SK-N-SH treated with all-trans-retinoic acid at 6 μM for 48 hours (cell line): ENCODE results near the gene TANC2.
"Not testable (repeated sequence)": the region's sequence is repeated elsewhere in the genome, so short reads cannot be mapped to it uniquely, and the experiment has no call there.

Experiments used
- ATAC-seq: fragments of 200-7000 bp; cut with Tn5 transposase; 3 replicates; pipeline ENCODE4 v1.9.1; 2020; ENCODE audit warnings: mild to moderate bottlenecking, moderate library complexity
- ARNTL ChIP-seq: fragments of 450-650 bp; formaldehyde crosslinking; IDR thresholded peaks from 2 replicates; pipeline ENCODE4 v1.5.0; 2020; ENCODE audit warnings: low read depth, mild to moderate bottlenecking, moderate library complexity, borderline replicate concordance
- BACH2 ChIP-seq: fragments of 250-450 bp; sonication (Bioruptor Pico); IDR thresholded peaks from 2 replicates; pipeline ENCODE4 v1.9.0; 2021; ENCODE audit warnings: mild to moderate bottlenecking, borderline replicate concordance
- CSDC2 ChIP-seq: fragments of 250-450 bp; sonication (Bioruptor Pico); IDR thresholded peaks from 2 replicates; pipeline ENCODE4 v1.5.0; 2020; ENCODE audit warnings: mild to moderate bottlenecking, moderate library complexity
- ESRRG ChIP-seq: fragments of 250-450 bp; sonication (Bioruptor Pico); IDR thresholded peaks from 2 replicates; pipeline ENCODE4 v1.6.1; 2021; ENCODE audit warnings: mild to moderate bottlenecking
- GLIS3 ChIP-seq: fragments of 250-450 bp; sonication (Bioruptor Pico); IDR thresholded peaks from 2 replicates; pipeline ENCODE4 v1.5.0; 2020; ENCODE audit warnings: mild to moderate bottlenecking, moderate library complexity
- ISL1 ChIP-seq: fragments of 250-450 bp; sonication (Bioruptor Pico); IDR thresholded peaks from 2 replicates; pipeline ENCODE4 v2.1.2; 2022; ENCODE audit warnings: mild to moderate bottlenecking, moderate library complexity
- OSR1 ChIP-seq: fragments of 250-450 bp; sonication (Bioruptor Pico); IDR thresholded peaks from 2 replicates; pipeline ENCODE4 v1.8.0; 2022; ENCODE audit warnings: moderate library complexity, mild to moderate bottlenecking, inconsistent platforms
- PPARA ChIP-seq: fragments of 250-450 bp; sonication (Bioruptor Pico); IDR thresholded peaks from 2 replicates; pipeline ENCODE4 v1.5.0; 2020; ENCODE audit warnings: mild to moderate bottlenecking, borderline replicate concordance
- RARB ChIP-seq: fragments of 250-450 bp; sonication (Bioruptor Pico); IDR thresholded peaks from 2 replicates; pipeline ENCODE4 v1.8.0; 2021; ENCODE audit warnings: mild to moderate bottlenecking, moderate library complexity
- SNAI2 ChIP-seq: fragments of 250-450 bp; sonication (Bioruptor Pico); IDR thresholded peaks from 2 replicates; pipeline ENCODE4 v1.5.0; 2020; ENCODE audit warnings: mild to moderate bottlenecking, moderate library complexity
- TCF4 ChIP-seq: fragments of 250-450 bp; sonication (Bioruptor Pico); IDR thresholded peaks from 2 replicates; pipeline ENCODE4 v1.8.0; 2021; ENCODE audit warnings: mild to moderate bottlenecking, moderate library complexity, borderline replicate concordance
- ZC3H10 ChIP-seq: fragments of 250-450 bp; sonication (Bioruptor Pico); IDR thresholded peaks from 2 replicates; pipeline ENCODE4 v1.5.1; 2021; ENCODE audit warnings: mild to moderate bottlenecking, moderate library complexity
- ZFP3 ChIP-seq: fragments of 250-450 bp; sonication (Bioruptor Pico); IDR thresholded peaks from 2 replicates; pipeline ENCODE4 v1.5.0; 2020; ENCODE audit warnings: mild to moderate bottlenecking, moderate library complexity
- ZFP30 ChIP-seq: fragments of 450-650 bp; formaldehyde crosslinking; IDR thresholded peaks from 2 replicates; pipeline ENCODE4 v1.5.0; 2022; ENCODE audit warnings: mild to moderate bottlenecking, moderate library complexity
- ZNF565 ChIP-seq: fragments of 450-650 bp; formaldehyde crosslinking; conservative IDR thresholded peaks from 2 replicates; pipeline ENCODE4 v1.5.0; 2020; ENCODE audit warnings: low read depth, mild to moderate bottlenecking, moderate library complexity
- ZNF70 ChIP-seq: fragments of 450-650 bp; formaldehyde crosslinking; IDR thresholded peaks from 2 replicates; pipeline ENCODE4 v1.5.0; 2020; ENCODE audit warnings: mild to moderate bottlenecking, moderate library complexity
- TF ChIP-seq, protein P1 (sequence below): fragments of 250-450 bp; sonication (Bioruptor Pico); IDR thresholded peaks from 2 replicates; pipeline ENCODE4 v1.8.0; 2021; ENCODE audit warnings: low read depth, mild to moderate bottlenecking, moderate library complexity, borderline replicate concordance
- TF ChIP-seq, protein P2 (sequence below): fragments of 250-450 bp; sonication (Bioruptor Pico); IDR thresholded peaks from 2 replicates; pipeline ENCODE4 v1.5.0; 2020; ENCODE audit warnings: mild to moderate bottlenecking, moderate library complexity
- TF ChIP-seq, protein P3 (sequence below): fragments of 250-450 bp; sonication (Bioruptor Pico); IDR thresholded peaks from 2 replicates; pipeline ENCODE4 v1.8.0; 2020; ENCODE audit warnings: mild to moderate bottlenecking, moderate library complexity, borderline replicate concordance

Gene TANC2

DNA sequence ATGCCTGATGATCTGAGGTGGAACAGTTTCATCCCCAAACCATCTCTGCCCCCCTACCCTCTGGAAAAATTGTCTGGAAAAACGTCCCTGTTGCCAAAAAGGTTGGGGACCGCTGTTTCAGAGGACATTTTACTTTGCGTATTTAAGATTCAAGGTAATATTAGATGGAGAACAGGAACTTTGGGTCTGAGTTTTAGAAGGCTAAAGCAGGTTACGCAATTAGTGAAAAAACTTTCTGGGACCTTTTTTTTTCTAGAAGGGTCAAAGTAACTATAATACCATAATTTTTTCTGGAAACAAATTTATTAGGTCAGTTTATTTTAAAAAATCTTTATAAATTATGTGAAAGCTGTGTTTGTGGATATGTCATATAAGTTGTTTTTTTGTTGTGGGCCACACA lies 5.8 kb downstream of the TANC2 start:
- TF ChIP-seq ARNTL (CRISPR knock-in tag) = no peak
- no peak for TF ChIP-seq ZNF70
- TF ChIP-seq, protein P1, sequence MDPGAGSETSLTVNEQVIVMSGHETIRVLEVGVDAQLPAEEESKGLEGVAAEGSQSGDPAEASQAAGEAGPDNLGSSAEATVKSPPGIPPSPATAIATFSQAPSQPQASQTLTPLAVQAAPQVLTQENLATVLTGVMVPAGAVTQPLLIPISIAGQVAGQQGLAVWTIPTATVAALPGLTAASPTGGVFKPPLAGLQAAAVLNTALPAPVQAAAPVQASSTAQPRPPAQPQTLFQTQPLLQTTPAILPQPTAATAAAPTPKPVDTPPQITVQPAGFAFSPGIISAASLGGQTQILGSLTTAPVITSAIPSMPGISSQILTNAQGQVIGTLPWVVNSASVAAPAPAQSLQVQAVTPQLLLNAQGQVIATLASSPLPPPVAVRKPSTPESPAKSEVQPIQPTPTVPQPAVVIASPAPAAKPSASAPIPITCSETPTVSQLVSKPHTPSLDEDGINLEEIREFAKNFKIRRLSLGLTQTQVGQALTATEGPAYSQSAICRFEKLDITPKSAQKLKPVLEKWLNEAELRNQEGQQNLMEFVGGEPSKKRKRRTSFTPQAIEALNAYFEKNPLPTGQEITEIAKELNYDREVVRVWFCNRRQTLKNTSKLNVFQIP = no peak
- no peak for TF ChIP-seq TCF4 (CRISPR knock-in tag)
- no peak for TF ChIP-seq ZC3H10
- ATAC-seq = no peak

DNA sequence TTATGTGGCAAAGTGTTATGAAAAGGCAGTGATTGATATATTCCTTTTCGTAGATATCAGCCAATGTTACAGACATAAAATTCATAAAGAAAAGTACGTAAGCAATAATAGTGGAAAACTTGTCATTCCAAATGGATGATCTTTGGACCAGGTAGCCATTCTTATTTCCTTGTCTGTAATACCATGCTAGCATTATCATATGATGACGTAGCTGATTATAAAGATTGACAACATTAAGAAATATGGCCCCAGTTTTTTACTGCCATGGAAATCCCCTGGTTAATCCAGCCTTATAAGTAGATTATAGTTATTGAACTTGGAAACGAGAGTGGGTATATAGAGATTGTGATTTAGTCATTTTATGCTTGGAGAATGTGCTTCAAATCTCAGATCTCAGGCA lies 8.8 kb downstream of the TANC2 start:
- ATAC-seq = no peak

DNA sequence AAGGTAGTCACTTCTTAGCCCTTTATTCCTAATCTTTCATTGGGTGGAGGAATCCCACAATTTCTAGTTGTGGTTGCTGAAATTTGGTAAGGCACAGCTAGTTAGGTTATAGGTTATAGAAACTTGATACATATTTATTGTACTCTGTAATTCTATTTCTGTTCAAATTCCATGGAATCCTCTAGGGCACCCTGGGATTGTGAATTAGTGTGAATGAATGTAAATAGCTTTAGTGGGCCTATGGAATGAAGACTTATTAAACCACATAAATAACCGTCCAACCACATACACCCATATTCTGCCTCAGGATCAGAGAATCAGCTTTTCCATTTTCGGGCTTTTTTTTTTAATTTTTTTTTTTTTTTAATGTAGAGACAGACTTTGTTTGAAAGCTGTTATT lies 9.2 kb downstream of the TANC2 start:
- no peak for ATAC-seq
- TF ChIP-seq ZNF70 (no peak), ZNF565 (CRISPR knock-in tag) (no peak), BACH2 (no peak), GLIS3 (CRISPR knock-in tag) (no peak), TCF4 (CRISPR knock-in tag) (no peak), ZFP3 (CRISPR knock-in tag) (no peak), SNAI2 (CRISPR knock-in tag) (no peak)
- TF ChIP-seq, protein P2, sequence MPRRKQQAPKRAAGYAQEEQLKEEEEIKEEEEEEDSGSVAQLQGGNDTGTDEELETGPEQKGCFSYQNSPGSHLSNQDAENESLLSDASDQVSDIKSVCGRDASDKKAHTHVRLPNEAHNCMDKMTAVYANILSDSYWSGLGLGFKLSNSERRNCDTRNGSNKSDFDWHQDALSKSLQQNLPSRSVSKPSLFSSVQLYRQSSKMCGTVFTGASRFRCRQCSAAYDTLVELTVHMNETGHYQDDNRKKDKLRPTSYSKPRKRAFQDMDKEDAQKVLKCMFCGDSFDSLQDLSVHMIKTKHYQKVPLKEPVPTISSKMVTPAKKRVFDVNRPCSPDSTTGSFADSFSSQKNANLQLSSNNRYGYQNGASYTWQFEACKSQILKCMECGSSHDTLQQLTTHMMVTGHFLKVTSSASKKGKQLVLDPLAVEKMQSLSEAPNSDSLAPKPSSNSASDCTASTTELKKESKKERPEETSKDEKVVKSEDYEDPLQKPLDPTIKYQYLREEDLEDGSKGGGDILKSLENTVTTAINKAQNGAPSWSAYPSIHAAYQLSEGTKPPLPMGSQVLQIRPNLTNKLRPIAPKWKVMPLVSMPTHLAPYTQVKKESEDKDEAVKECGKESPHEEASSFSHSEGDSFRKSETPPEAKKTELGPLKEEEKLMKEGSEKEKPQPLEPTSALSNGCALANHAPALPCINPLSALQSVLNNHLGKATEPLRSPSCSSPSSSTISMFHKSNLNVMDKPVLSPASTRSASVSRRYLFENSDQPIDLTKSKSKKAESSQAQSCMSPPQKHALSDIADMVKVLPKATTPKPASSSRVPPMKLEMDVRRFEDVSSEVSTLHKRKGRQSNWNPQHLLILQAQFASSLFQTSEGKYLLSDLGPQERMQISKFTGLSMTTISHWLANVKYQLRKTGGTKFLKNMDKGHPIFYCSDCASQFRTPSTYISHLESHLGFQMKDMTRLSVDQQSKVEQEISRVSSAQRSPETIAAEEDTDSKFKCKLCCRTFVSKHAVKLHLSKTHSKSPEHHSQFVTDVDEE (CRISPR knock-in tag) = no peak
- TF ChIP-seq, protein P3, sequence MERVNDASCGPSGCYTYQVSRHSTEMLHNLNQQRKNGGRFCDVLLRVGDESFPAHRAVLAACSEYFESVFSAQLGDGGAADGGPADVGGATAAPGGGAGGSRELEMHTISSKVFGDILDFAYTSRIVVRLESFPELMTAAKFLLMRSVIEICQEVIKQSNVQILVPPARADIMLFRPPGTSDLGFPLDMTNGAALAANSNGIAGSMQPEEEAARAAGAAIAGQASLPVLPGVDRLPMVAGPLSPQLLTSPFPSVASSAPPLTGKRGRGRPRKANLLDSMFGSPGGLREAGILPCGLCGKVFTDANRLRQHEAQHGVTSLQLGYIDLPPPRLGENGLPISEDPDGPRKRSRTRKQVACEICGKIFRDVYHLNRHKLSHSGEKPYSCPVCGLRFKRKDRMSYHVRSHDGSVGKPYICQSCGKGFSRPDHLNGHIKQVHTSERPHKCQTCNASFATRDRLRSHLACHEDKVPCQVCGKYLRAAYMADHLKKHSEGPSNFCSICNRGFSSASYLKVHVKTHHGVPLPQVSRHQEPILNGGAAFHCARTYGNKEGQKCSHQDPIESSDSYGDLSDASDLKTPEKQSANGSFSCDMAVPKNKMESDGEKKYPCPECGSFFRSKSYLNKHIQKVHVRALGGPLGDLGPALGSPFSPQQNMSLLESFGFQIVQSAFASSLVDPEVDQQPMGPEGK (CRISPR knock-in tag) = no peak

More for the DNA sequence above, 8.8 kb downstream of the TANC2 start:
- TF ChIP-seq RARB (CRISPR knock-in tag) = no peak
- no peak for TF ChIP-seq ZFP3 (CRISPR knock-in tag)
- no peak for TF ChIP-seq ESRRG (CRISPR knock-in tag)
- TF ChIP-seq OSR1 (CRISPR knock-in tag) = no peak
- TF ChIP-seq, protein P2 (CRISPR knock-in tag) = no peak
- TF ChIP-seq ISL1 = no peak
- no peak for TF ChIP-seq ZC3H10
- TF ChIP-seq ZFP30 (CRISPR knock-in tag) = no peak
- TF ChIP-seq ZNF70 = no peak

DNA sequence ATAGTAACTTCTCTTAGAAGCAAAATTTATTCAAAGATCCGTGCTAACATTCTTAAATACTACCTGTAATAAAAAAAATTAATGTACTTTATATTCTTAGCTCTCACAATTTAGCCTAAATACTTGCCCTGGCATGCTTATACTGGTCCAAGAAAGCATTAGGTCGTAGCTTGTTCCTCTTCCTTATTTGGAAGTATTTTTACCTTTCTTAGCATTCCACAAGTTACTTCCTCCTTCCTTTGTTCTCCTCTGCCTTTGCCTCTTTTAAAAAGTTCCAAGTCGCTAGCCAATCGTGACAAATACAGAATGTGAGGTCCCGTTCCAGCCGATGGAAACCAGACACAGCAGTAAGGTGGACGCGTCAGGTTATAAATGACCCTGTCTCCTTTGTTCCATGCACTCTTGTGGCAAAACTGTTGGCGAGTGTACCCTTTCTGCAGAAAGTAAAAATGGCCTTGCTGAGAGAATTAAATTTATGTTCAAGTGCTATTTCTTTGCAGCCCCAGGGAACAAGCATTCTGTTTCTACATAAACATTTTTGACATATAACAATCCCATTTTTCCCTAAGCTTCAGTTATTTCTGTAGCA lies 10.7 kb downstream of the TANC2 start:
- ATAC-seq = not testable (repeated sequence)

DNA sequence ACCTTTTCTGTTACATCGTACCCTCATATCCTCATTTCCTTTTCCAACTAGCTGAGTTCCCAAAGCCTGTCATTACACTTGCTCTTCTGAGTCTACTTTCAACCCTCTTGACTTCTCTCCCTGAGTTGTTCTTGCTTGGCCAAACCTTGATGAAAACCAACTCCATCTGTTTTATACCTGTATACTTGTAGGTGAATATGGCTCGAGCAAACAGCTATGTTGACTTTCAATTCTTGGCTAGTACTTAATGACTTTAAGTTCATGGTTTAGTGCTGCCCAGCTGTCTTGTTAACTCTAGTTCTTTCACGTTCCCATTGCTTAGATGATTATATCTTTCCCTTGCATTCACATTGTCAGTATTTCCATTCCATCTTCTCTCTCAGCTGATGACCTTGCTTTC lies 14.8 kb downstream of the TANC2 start:
- no peak for ATAC-seq
- TF ChIP-seq ZNF70 (no peak), ESRRG (CRISPR knock-in tag) (no peak), SNAI2 (CRISPR knock-in tag) (no peak), BACH2 (no peak), RARB (CRISPR knock-in tag) (no peak), ZFP3 (CRISPR knock-in tag) (no peak), ARNTL (CRISPR knock-in tag) (no peak), PPARA (CRISPR knock-in tag) (no peak), GLIS3 (CRISPR knock-in tag) (no peak), ISL1 (no peak), ZNF565 (CRISPR knock-in tag) (no peak), CSDC2 (no peak)
- TF ChIP-seq, protein P3 (CRISPR knock-in tag) = no peak
- TF ChIP-seq, protein P2 (CRISPR knock-in tag) = no peak
